H1 (cell line): Measurements from ENCODE around the gene ZNF407. TPM values are rescaled to one million over a fixed set of nuclear protein-coding genes. Genes with fewer than 3 reads are reported as not detected.

Experiments used
- SRF ChIP-seq: IDR thresholded peaks from 2 replicates; pipeline ENCODE4 v1.6.1; 2011; ENCODE audit warnings: mild to moderate bottlenecking, low read depth, low read length, moderate library complexity
- polyA plus RNA-seq, 7 experiments: library from polyadenylated mRNA; depleted of rRNA in 3 of 7; stranded (reverse) in 5 of 7; unstranded in 2 of 7; fragments of >200 nt in 5 of 7; fragments of 200-250 nt in 2 of 7; gene quantifications; 1 replicate in 5 of 7; 2 replicates in 1 of 7; 4 replicates in 1 of 7; pipeline versions ENCODE4 v1.2.1 to v1.2.3, GENCODE V29; 2011 to 2013; ENCODE audit warnings: missing spikeins in 2 of 7, mixed read lengths in 2 of 7
- total RNA-seq: library from RNA; stranded (reverse); fragmentation: NEBNext Ultra II Directional; extraction: Animal tissue kit (Norgen Biotek cat#: 25700); gene quantifications from 2 replicates; pipeline ENCODE4 v1.2.1, GENCODE V29; 2021

The ZNF407 gene
- total and polyA plus RNA-seq, 2 of the 8 experiments (the other 6 are each of a cell fraction or from before 2014, with no cell fraction given) = 1.5 to 6.8 TPM

- no peak for TF ChIP-seq SRF
Measured at GRCh38 chr18:75109319-75109691, 511.6 kb downstream of the ZNF407 start (continued).
